GM21723 (cell line): ENCODE measurements around the gene PLEKHO1.
"Not testable (repeated sequence)": the region's sequence is repeated elsewhere in the genome, so short reads cannot be mapped to it uniquely, and the experiment has no call there.

Experiments
- ATAC-seq: cut with Tn5 transposase; IDR thresholded peaks from one replicate; pipeline ENCODE4 v1.9.1; 2021; ENCODE audit warnings: mild to moderate bottlenecking, moderate library complexity; ENCODE audit not compliant: unreplicated experiment

PLEKHO1 gene

GRCh38 chr1:150168960-150169601 is 19.4 kb downstream of the PLEKHO1 start:
- no peak for ATAC-seq

GRCh38 chr1:150171801-150172200 is 22.1 kb downstream of the PLEKHO1 start:
- no peak for ATAC-seq

GRCh38 chr1:150173141-150173585 is 23.4 kb downstream of the PLEKHO1 start:
- no peak for ATAC-seq

GRCh38 chr1:150176593-150176992 is 26.9 kb downstream of the PLEKHO1 start:
- no peak for ATAC-seq

- ATAC-seq, result no peak
Measured at GRCh38 chr1:150178548-150178947, 28.8 kb downstream of the PLEKHO1 start.

GRCh38 chr1:150179867-150180266 is 30.2 kb downstream of the PLEKHO1 start:
- ATAC-seq, result no peak

- no peak for ATAC-seq
Measured at GRCh38 chr1:150180474-150180873, 30.8 kb downstream of the PLEKHO1 start.

GRCh38 chr1:150182247-150182646 is 32.5 kb downstream of the PLEKHO1 start:
- ATAC-seq, result no peak

GRCh38 chr1:150183061-150183460 is 33.3 kb downstream of the PLEKHO1 start:
- ATAC-seq, result no peak

- no peak for ATAC-seq
Measured at GRCh38 chr1:150185481-150185880, 35.8 kb downstream of the PLEKHO1 start.

- ATAC-seq, result not testable (repeated sequence)
Measured at GRCh38 chr1:150186438-150186788, 36.7 kb downstream of the PLEKHO1 start.

- no peak for ATAC-seq
Measured at GRCh38 chr1:150186789-150187559, 37.3 kb downstream of the PLEKHO1 start.

GRCh38 chr1:150187560-150187931 is 37.8 kb downstream of the PLEKHO1 start:
- ATAC-seq, result no peak

- no peak for ATAC-seq
Measured at GRCh38 chr1:150192012-150192411, 42.3 kb downstream of the PLEKHO1 start.

GRCh38 chr1:150194381-150195031 is 44.8 kb downstream of the PLEKHO1 start:
- no peak for ATAC-seq

- no peak for ATAC-seq
Measured at GRCh38 chr1:150196417-150196816, 46.7 kb downstream of the PLEKHO1 start.

GRCh38 chr1:150207281-150207971 is 57.7 kb downstream of the PLEKHO1 start:
- no peak for ATAC-seq

- not testable (repeated sequence) for ATAC-seq
Measured at GRCh38 chr1:150208460-150208859, 58.7 kb downstream of the PLEKHO1 start.
